Choroid plexus epithelial cell (primary cell): Measurements from ENCODE around the gene RYR3.

Experiments used
- DNase-seq: peaks from one replicate; pipeline ENCODE4 v3.0.0-alpha.2; 2010; ENCODE audit warnings: low read depth
- H3K4me3 ChIP-seq: 2 replicates; pipeline ENCODE4 v1.5.1; 2011; ENCODE audit warnings: low read depth, mild to moderate bottlenecking, control low read depth, low read length, moderate library complexity
- CTCF ChIP-seq: conservative IDR thresholded peaks from 2 replicates; pipeline ENCODE4 v1.5.1; 2011; ENCODE audit warnings: low read depth, mild to moderate bottlenecking, control low read depth, inconsistent platforms, low read length, moderate library complexity

RYR3 gene

GRCh38 chr15:33310481-33311311 is at the start of gene RYR3:
Gene RYR3 (plus strand): TSS chr15:33310967. CDS start chr15:33311046, 79 bp downstream.
- DNase-seq, result peak; percentile 32
- no peak for TF ChIP-seq CTCF
- H3K4me3 ChIP-seq, result no peak within 1 kb of the TSS

- TF ChIP-seq CTCF, result no peak
- H3K4me3 ChIP-seq, result no peak overlapping the region
- DNase-seq, result peak; percentile 8
Measured at GRCh38 chr15:33262306-33262705, 48.5 kb upstream of the RYR3 start.

- DNase-seq, result no peak
- no peak for TF ChIP-seq CTCF
- no peak overlapping the region for H3K4me3 ChIP-seq
Measured at GRCh38 chr15:33277689-33278088, 33.1 kb upstream of the RYR3 start.

GRCh38 chr15:33278816-33279612 is 31.8 kb upstream of the RYR3 start:
- TF ChIP-seq CTCF, result peak; percentile 27
- peak; percentile 94 for DNase-seq
- no peak overlapping the region for H3K4me3 ChIP-seq

- no peak overlapping the region for H3K4me3 ChIP-seq
- peak; percentile 28 for DNase-seq
- no peak for TF ChIP-seq CTCF
Measured at GRCh38 chr15:33279613-33280205, 31.1 kb upstream of the RYR3 start.

- no peak for DNase-seq
- no peak overlapping the region for H3K4me3 ChIP-seq
- no peak for TF ChIP-seq CTCF
Measured at GRCh38 chr15:33282226-33283020, 28.3 kb upstream of the RYR3 start.
